ENCODE results near the gene SGPP2.

GRCh38 chr2:222504191-222504590 is 79.8 kb downstream of the SGPP2 start:
- TF ChIP-seq POLR2A (IDR thresholded peaks at IDR 0.05; ENCODE audit: low read length) (no peak), GATA1 (IDR thresholded peaks at IDR 0.05; ENCODE audit: low read depth, low read length) (no peak)
